ENCODE data around the gene ZDBF2. TPM values are rescaled to one million over a fixed set of nuclear protein-coding genes. Genes with fewer than 3 reads are reported as not detected.

The ZDBF2 gene
- total RNA-seq, 1 experiment from 2014 or later: 31.8 TPM

DNA sequence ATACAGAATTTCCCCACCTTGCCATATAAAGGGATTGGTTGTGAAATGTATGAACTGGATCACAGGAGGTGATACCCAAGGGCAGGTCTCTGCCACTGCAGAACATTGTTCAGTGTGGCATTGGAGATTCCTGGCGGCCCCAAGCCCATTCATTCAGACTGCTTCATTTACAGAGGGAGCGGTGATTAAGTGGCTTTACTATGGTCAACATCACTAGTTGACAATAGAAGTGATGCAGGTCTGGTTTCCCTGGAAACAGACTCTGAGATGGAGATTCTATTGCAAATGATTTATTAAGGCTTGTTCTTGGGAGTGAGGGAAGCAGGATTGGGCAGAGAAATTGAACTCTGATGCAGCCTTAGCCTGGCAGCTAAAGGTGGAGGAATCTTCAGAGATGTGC lies 62.4 kb downstream of the ZDBF2 start:
- Histone ChIP-seq H2BK15ac (ENCODE audit: low read depth, low read length) (no peak overlapping the region), H3K4me1 (ENCODE audit: insufficient read depth, low read length) (no peaks in the 10 kb centered on the region), H3K23me2 (ENCODE audit: insufficient read length, low read depth, low read length, poor library complexity, severe bottlenecking) (no peaks in the 10 kb centered on the region), H2AFZ (ENCODE audit: low read length) (no peak overlapping the region), H3K23ac (ENCODE audit: insufficient read length, low read depth, low read length) (no peak overlapping the region), H2AK5ac (ENCODE audit: insufficient read length, low read length) (no peak overlapping the region), H3K9ac (ENCODE audit: extremely low read depth, insufficient read length, low read length) (no peak overlapping the region), H4K20me1 (ENCODE audit: control insufficient read depth, insufficient read depth, insufficient read length) (no peaks in the 10 kb centered on the region), H2BK120ac (ENCODE audit: low read depth, low read length, poor library complexity, severe bottlenecking) (no peak overlapping the region), H3T11ph (ENCODE audit: low read length) (no peak overlapping the region), H2BK5ac (ENCODE audit: insufficient read length, low read length) (no peak overlapping the region), H3K18ac (ENCODE audit: insufficient read length, low read depth, low read length) (no peak overlapping the region), H4K91ac (ENCODE audit: insufficient read length, low read depth, low read length) (no peak overlapping the region), H3K27me3 (ENCODE audit: insufficient read depth, low read length) (no peaks in the 10 kb centered on the region), H3K79me2 (ENCODE audit: insufficient read depth, low read length) (no peaks in the 10 kb centered on the region), H2BK12ac (ENCODE audit: insufficient read length, low read depth, low read length) (no peak overlapping the region), H3K9me3 (ENCODE audit: control insufficient read depth, low read depth, low read length) (no peaks in the 10 kb centered on the region), H4K5ac (ENCODE audit: insufficient read length, low read depth, low read length) (no peak overlapping the region), H3K14ac (ENCODE audit: insufficient read depth, low read length) (no peak overlapping the region), H2BK20ac (ENCODE audit: low read depth, low read length, poor library complexity, severe bottlenecking) (no peak overlapping the region), H3K79me1 (ENCODE audit: insufficient read depth, low read depth, low read length, poor library complexity, severe bottlenecking) (no peaks in the 10 kb centered on the region), H3K4me2 (ENCODE audit: insufficient read depth, insufficient read length, low read length) (no peak overlapping the region), H3K27ac (ENCODE audit: insufficient read length, low read depth, low read length) (no peak overlapping the region), H3K56ac (ENCODE audit: insufficient read length, low read depth, low read length) (no peak overlapping the region), H4K8ac (replicated peaks; ENCODE audit: insufficient read length, low read depth, low read length) (no peak overlapping the region), H3K4ac (ENCODE audit: low read depth, low read length) (no peak overlapping the region)
- Mint-ChIP-seq H3K36me3 (ENCODE audit: insufficient read depth in 1 of 3, low read depth in 3 of 3) (no peaks in the 10 kb centered on the region), H3K9me3 (no peaks in the 10 kb centered on the region), H3K27ac (no peak overlapping the region), H3K27me3 (ENCODE audit: low read depth) (no peaks in the 10 kb centered on the region), H3K4me1 (peaks cover 4 to 7% of the 10 kb centered on the region in 2 experiments), H3K4me3 (no peak overlapping the region)
- no CpG with 5 or more reads among the region's 2 CpGs for WGBS (ENCODE audit: extremely low coverage, insufficient read length, low lambda C conversion rate)
- TF ChIP-seq, protein P1, sequence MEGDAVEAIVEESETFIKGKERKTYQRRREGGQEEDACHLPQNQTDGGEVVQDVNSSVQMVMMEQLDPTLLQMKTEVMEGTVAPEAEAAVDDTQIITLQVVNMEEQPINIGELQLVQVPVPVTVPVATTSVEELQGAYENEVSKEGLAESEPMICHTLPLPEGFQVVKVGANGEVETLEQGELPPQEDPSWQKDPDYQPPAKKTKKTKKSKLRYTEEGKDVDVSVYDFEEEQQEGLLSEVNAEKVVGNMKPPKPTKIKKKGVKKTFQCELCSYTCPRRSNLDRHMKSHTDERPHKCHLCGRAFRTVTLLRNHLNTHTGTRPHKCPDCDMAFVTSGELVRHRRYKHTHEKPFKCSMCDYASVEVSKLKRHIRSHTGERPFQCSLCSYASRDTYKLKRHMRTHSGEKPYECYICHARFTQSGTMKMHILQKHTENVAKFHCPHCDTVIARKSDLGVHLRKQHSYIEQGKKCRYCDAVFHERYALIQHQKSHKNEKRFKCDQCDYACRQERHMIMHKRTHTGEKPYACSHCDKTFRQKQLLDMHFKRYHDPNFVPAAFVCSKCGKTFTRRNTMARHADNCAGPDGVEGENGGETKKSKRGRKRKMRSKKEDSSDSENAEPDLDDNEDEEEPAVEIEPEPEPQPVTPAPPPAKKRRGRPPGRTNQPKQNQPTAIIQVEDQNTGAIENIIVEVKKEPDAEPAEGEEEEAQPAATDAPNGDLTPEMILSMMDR (conservative IDR thresholded peaks at IDR 0.05): no peak
- no peak for DNase-seq

Measured in H9 (cell line).